Transverse colon (tissue), 3 donors: Measurements from ENCODE around the gene YWHAE.

Experiments used
- POLR2A ChIP-seq: fragments of 450-650 bp; IDR thresholded peaks from one replicate; pipeline ENCODE4 v1.6.1; 2016; ENCODE audit warnings: antibody characterized with exemption, mild to moderate bottlenecking, moderate library complexity
- TF ChIP-seq, protein P1 (sequence below), 5 experiments: fragments of 200-600 bp in 3 of 5; fragments of 450-650 bp in 2 of 5; sonication (generic) in 3 of 5; IDR thresholded peaks; 1 replicate in 2 of 5; 2 replicates in 3 of 5; pipeline ENCODE4 v1.5.1; 2016 to 2017; ENCODE audit warnings: antibody characterized with exemption in 5 of 5, inconsistent platforms in 3 of 5, mild to moderate bottlenecking in 2 of 5, moderate library complexity in 1 of 5

DNA sequence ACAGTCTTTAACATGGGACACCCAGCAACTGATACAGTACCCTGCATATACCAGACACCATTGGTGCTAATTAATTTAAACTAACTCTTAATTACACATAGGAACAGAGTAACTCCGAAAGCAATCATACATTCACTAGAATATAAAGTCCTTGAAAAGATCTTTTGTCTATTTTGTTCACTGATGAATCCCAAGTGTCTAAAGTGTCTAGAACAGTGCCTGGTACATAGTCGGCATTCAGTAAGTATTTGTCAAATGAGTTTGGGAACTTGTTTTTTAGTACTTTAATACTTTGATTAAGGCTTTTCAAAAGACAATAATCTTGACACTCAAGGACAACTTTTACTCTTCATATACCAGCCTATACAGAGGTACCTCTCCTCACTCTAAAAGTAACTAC is 13.8 kb downstream of the YWHAE start:
- no peak for TF ChIP-seq POLR2A
- TF ChIP-seq, protein P1, sequence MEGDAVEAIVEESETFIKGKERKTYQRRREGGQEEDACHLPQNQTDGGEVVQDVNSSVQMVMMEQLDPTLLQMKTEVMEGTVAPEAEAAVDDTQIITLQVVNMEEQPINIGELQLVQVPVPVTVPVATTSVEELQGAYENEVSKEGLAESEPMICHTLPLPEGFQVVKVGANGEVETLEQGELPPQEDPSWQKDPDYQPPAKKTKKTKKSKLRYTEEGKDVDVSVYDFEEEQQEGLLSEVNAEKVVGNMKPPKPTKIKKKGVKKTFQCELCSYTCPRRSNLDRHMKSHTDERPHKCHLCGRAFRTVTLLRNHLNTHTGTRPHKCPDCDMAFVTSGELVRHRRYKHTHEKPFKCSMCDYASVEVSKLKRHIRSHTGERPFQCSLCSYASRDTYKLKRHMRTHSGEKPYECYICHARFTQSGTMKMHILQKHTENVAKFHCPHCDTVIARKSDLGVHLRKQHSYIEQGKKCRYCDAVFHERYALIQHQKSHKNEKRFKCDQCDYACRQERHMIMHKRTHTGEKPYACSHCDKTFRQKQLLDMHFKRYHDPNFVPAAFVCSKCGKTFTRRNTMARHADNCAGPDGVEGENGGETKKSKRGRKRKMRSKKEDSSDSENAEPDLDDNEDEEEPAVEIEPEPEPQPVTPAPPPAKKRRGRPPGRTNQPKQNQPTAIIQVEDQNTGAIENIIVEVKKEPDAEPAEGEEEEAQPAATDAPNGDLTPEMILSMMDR (IDR thresholded peaks at IDR 0.05), result no peak
